H1 (cell line): ENCODE data around the gene TRAF3IP1. TPM values are rescaled to one million over a fixed set of nuclear protein-coding genes. Genes with fewer than 3 reads are reported as not detected.

Source experiments
- BACH1 ChIP-seq: IDR thresholded peaks from 2 replicates; pipeline ENCODE4 v1.6.1; 2012; ENCODE audit warnings: low read length, improper control_type of control experiment
- BRCA1 ChIP-seq: IDR thresholded peaks from 2 replicates; pipeline ENCODE4 v1.6.1; 2012; ENCODE audit warnings: low read depth, low read length, improper control_type of control experiment
- CTBP2 ChIP-seq: IDR thresholded peaks from 2 replicates; pipeline ENCODE4 v1.7.0; 2011; ENCODE audit warnings: borderline replicate concordance, mild to moderate bottlenecking, moderate library complexity, mixed read lengths, low read length; ENCODE audit not compliant: insufficient read depth, insufficient read length
- HDAC2 ChIP-seq, 2 experiments: fragments of 300-600 bp in 1 of 2; sonication (generic) in 1 of 2; IDR thresholded peaks; 2 replicates each; pipeline ENCODE4 v1.6.1; 2011 to 2012; ENCODE audit warnings: low read depth in 2 of 2, low read length in 2 of 2, mild to moderate bottlenecking in 2 of 2, moderate library complexity in 2 of 2, borderline replicate concordance in 1 of 2, inconsistent platforms in 1 of 2
- KDM4A ChIP-seq: IDR thresholded peaks from one replicate; pipeline ENCODE4 v1.7.1; 2012; ENCODE audit warnings: low read depth, mild to moderate bottlenecking, moderate library complexity, low read length, inconsistent platforms; ENCODE audit not compliant: severe bottlenecking
- SIN3A ChIP-seq, 2 experiments: IDR thresholded peaks in 1 of 2; conservative IDR thresholded peaks in 1 of 2; 2 replicates each; pipeline ENCODE4 v1.6.1; 2011 to 2012; ENCODE audit warnings: low read length in 2 of 2, improper control_type of control experiment in 1 of 2, low read depth in 1 of 2, mild to moderate bottlenecking in 1 of 2
- SIX5 ChIP-seq: IDR thresholded peaks from 2 replicates; pipeline ENCODE4 v1.6.1; 2011; ENCODE audit warnings: mild to moderate bottlenecking, low read depth, low read length
- TAF1 ChIP-seq: IDR thresholded peaks from 2 replicates; pipeline ENCODE4 v1.6.1; 2011; ENCODE audit warnings: mild to moderate bottlenecking, low read depth, low read length
- polyA plus RNA-seq, 7 experiments: library from polyadenylated mRNA; depleted of rRNA in 3 of 7; stranded (reverse) in 5 of 7; unstranded in 2 of 7; fragments of >200 nt in 5 of 7; fragments of 200-250 nt in 2 of 7; gene quantifications; 1 replicate in 5 of 7; 2 replicates in 1 of 7; 4 replicates in 1 of 7; pipeline versions ENCODE4 v1.2.1 to v1.2.3, GENCODE V29; 2011 to 2013; ENCODE audit warnings: missing spikeins in 2 of 7, mixed read lengths in 2 of 7
- total RNA-seq: library from RNA; stranded (reverse); fragmentation: NEBNext Ultra II Directional; extraction: Animal tissue kit (Norgen Biotek cat#: 25700); gene quantifications from 2 replicates; pipeline ENCODE4 v1.2.1, GENCODE V29; 2021
- TF ChIP-seq, protein P1 (sequence below): IDR thresholded peaks from 2 replicates; pipeline ENCODE4 v1.6.1; 2012; ENCODE audit warnings: inconsistent platforms
- TF ChIP-seq, protein P2 (sequence below), 3 experiments: IDR thresholded peaks; 1 replicate in 2 of 3; 2 replicates in 1 of 3; pipeline versions ENCODE4 v1.5.1 to v1.6.1; 2011; ENCODE audit warnings: low read length in 3 of 3, mild to moderate bottlenecking in 3 of 3, inconsistent platforms in 2 of 3, low read depth in 1 of 3, moderate library complexity in 1 of 3; ENCODE audit not compliant: insufficient read depth in 1 of 3; ENCODE audit errors: control extremely low read depth in 1 of 3

The TRAF3IP1 gene
- total and polyA plus RNA-seq, 2 of the 8 experiments (the other 6 are each of a cell fraction or from before 2014, with no cell fraction given): 2.3 to 17.5 TPM

DNA sequence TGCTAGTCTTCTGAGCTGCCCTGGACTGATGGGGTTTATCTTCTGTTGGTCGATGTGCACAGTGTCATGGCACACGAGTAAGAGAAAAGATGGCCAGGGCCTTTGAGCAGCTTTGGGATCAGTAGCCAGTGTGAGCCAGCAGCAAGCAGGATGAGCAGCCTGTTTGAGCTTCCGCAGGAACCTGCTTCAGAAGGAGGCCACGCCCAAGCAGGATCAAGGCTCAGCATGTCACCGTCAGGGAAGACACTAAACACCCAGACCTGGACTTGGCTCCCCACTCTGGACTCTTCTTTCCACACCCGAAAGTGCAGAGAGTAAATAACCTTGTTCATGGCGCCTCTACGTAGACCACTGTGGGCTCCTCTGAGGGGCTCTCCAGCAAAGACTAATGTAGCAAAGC lies 81.2 kb downstream of the TRAF3IP1 start (continued):
- TF ChIP-seq HDAC2 (IDR thresholded peaks at IDR 0.05; ENCODE audit: borderline replicate concordance in 1 of 2, low read depth in 2 of 2, low read length in 2 of 2) (no peak), SIN3A (conservative IDR thresholded peaks at IDR 0.05 in 1 of 2, IDR thresholded peaks at IDR 0.05 in 1 of 2; ENCODE audit: low read depth in 1 of 2, low read length in 2 of 2) (no peak), SIX5 (no peak), BRCA1 (no peak), BACH1 (no peak), TAF1 (no peak), CTBP2 (no peak), KDM4A (no peak)
- TF ChIP-seq, protein P1, sequence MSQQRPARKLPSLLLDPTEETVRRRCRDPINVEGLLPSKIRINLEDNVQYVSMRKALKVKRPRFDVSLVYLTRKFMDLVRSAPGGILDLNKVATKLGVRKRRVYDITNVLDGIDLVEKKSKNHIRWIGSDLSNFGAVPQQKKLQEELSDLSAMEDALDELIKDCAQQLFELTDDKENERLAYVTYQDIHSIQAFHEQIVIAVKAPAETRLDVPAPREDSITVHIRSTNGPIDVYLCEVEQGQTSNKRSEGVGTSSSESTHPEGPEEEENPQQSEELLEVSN: no peak
- TF ChIP-seq, protein P2, sequence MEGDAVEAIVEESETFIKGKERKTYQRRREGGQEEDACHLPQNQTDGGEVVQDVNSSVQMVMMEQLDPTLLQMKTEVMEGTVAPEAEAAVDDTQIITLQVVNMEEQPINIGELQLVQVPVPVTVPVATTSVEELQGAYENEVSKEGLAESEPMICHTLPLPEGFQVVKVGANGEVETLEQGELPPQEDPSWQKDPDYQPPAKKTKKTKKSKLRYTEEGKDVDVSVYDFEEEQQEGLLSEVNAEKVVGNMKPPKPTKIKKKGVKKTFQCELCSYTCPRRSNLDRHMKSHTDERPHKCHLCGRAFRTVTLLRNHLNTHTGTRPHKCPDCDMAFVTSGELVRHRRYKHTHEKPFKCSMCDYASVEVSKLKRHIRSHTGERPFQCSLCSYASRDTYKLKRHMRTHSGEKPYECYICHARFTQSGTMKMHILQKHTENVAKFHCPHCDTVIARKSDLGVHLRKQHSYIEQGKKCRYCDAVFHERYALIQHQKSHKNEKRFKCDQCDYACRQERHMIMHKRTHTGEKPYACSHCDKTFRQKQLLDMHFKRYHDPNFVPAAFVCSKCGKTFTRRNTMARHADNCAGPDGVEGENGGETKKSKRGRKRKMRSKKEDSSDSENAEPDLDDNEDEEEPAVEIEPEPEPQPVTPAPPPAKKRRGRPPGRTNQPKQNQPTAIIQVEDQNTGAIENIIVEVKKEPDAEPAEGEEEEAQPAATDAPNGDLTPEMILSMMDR (IDR thresholded peaks at IDR 0.05; ENCODE audit: control extremely low read depth in 1 of 3, insufficient read depth in 1 of 3, low read depth in 1 of 3, low read length in 3 of 3): no peak
